MG63 (cell line): ENCODE data around the gene MAP7D1. TPM values are rescaled to one million over a fixed set of nuclear protein-coding genes. Genes with fewer than 3 reads are reported as not detected.
"Not testable (repeated sequence)": the region's sequence is repeated elsewhere in the genome, so short reads cannot be mapped to it uniquely, and the experiment has no call there.

Source experiments
- DNase-seq: peaks from one replicate; pipeline ENCODE4 v3.0.0-alpha.2; 2020
- H3K27me3 ChIP-seq: fragments of 250-450 bp; sonication (Bioruptor Pico); 2 replicates; pipeline ENCODE4 v1.5.1; 2020; ENCODE audit warnings: mild to moderate bottlenecking, moderate library complexity
- H3K36me3 ChIP-seq: fragments of 250-450 bp; sonication (Bioruptor Pico); 2 replicates; pipeline ENCODE4 v1.5.1; 2020; ENCODE audit warnings: mild to moderate bottlenecking, moderate library complexity
- H3K4me3 ChIP-seq: fragments of 250-450 bp; sonication (Bioruptor Pico); 2 replicates; pipeline ENCODE4 v1.5.1; 2020; ENCODE audit warnings: mild to moderate bottlenecking, moderate library complexity
- H3K9me3 ChIP-seq: fragments of 250-450 bp; sonication (Bioruptor Pico); 2 replicates; pipeline ENCODE4 v1.5.1; 2020; ENCODE audit warnings: mild to moderate bottlenecking, moderate library complexity
- total RNA-seq: library from RNA; depleted of rRNA; stranded (reverse); fragments of >200 nt; shearing (Covaris generic); gene quantifications from 2 replicates; pipeline ENCODE4 v1.2.3, GENCODE V29; 2014; ENCODE audit warnings: low replicate concordance

Gene MAP7D1
- total RNA-seq, 1 experiment from 2014 or later = 154 TPM

DNA sequence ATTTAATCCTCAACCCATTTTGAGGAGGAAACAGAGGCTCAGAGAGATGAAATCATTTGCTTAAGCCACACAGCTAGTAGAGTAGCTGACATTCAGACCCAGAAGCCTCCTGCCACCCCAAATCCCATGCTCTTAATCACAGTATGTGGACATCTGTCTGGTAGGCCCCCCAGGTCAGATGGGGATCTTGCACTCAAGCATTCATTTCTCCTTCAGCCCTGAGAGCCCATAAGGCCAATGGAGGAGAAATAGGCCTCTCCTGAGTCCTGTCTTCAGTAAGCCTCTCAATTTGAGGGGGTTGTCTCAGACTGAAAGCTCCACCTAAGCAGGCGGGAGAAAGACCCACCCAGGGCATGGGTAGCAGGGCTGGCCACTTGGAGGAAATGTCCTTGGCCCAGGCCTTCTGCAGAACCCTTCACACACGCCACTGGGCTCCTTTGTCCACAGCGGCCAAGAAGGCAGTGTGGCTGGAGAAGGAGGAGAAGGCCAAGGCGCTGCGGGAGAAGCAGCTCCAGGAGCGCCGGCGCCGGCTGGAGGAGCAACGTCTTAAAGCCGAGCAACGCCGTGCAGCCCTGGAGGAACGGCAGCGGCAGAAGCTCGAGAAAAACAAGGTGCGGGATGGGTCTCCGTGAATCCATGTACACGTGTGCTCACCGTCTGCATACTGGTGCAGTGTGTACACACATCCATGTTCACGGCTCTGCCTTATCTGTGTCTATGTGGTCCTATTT lies 16.2 kb downstream of the MAP7D1 start:
- no peaks in the 10 kb centered on the region for H3K27me3 ChIP-seq
- no peak for DNase-seq
- peaks cover 67% of the 10 kb centered on the region for H3K36me3 ChIP-seq
- no peak overlapping the region for H3K4me3 ChIP-seq
- no peaks in the 10 kb centered on the region for H3K9me3 ChIP-seq

DNA sequence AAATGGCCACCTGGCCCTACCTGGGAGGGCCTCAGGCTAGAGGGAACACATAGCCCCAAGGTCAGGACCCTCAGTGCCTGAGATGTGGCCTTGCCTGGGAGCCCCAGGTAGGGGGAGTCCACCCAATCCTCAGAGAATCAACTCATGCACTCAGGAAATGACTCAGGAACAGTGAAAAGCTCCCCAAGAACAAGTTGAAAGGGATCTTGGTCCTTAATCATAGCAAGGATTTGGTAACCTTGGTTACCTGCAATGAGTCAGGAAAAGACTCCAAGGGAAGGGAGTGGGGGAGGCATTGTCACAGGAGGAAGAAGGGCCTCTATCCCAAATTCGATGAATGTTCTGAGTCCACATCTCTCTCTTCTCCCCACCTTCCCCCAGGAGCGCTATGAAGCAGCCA lies 17.0 kb downstream of the MAP7D1 start:
- Histone ChIP-seq H3K9me3 (no peaks in the 10 kb centered on the region), H3K27me3 (no peaks in the 10 kb centered on the region), H3K36me3 (peaks cover 67% of the 10 kb centered on the region), H3K4me3 (no peak overlapping the region)
- DNase-seq = peak; percentile 23

DNA sequence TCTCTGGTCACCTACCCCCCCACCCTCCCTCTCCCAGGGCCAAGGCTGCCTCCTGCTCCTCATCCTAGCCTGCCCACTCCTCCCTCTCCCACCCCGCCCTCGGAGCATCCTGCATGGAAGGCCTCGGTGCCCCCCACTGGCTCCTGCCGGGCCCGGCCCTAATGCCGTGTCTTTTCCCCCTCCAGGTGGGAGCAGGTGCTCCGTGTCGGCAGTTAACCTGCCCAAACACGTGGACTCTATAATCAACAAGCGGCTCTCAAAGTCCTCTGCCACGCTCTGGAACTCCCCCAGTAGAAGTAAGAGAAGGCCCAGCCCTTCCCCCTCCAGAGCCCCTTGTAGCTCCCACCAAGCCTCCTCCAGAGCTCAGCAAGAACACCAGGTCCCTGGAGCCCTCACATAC lies 18.8 kb downstream of the MAP7D1 start:
- H3K4me3 ChIP-seq = no peak overlapping the region
- no peak for DNase-seq
- H3K9me3 ChIP-seq = no peaks in the 10 kb centered on the region
- peaks cover 73% of the 10 kb centered on the region for H3K36me3 ChIP-seq
- no peaks in the 10 kb centered on the region for H3K27me3 ChIP-seq

DNA sequence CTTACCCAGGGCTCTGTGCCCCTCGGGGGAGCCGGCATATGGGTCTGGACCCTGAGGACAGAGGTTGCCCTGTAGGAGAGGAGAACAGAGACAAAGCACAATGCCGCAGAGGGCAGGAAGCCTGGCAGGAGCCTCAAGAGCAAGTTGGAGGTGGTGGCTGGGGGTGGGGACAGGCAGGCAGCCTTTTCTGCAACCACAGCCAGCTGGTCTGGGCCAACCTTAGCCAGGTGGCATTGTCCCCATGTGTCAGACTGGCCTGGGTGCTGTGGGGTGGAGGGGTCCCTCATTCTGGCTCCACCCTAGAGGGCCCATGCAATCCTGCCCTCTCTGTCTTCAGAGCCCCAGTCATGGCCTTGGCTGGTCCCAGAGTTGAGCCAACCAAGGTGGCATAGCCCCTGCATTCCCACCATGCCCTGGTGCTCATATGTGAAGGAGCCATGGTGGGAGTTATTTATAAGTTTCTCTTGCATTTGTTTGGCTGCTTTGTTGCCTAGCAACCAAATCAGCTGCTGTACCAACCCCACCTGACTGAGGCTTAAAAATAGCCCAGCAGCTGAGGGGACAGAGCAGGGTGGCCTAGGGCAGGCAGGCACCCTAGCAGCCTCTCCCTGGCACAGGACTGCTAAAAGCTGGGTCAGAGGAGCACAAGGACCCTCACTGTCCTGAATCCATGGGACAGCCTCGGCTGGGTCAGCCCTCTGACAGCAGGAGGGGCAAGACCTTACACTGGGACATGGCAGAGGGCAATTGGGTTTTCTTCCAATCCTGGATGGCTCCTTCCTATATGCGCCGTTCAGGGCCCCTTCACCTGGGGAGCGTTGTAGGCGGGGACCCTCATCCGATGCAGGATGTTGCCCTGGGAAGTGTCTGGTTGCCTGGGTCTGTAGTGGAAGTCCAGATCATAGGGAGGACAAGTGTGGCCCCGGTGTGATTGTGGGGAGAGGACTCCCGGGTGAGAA lies 19.5 kb downstream of the MAP7D1 start:
- Histone ChIP-seq H3K4me3 (no peak overlapping the region), H3K9me3 (no peaks in the 10 kb centered on the region), H3K36me3 (peaks cover 78% of the 10 kb centered on the region), H3K27me3 (no peaks in the 10 kb centered on the region)
- DNase-seq = no peak

DNA sequence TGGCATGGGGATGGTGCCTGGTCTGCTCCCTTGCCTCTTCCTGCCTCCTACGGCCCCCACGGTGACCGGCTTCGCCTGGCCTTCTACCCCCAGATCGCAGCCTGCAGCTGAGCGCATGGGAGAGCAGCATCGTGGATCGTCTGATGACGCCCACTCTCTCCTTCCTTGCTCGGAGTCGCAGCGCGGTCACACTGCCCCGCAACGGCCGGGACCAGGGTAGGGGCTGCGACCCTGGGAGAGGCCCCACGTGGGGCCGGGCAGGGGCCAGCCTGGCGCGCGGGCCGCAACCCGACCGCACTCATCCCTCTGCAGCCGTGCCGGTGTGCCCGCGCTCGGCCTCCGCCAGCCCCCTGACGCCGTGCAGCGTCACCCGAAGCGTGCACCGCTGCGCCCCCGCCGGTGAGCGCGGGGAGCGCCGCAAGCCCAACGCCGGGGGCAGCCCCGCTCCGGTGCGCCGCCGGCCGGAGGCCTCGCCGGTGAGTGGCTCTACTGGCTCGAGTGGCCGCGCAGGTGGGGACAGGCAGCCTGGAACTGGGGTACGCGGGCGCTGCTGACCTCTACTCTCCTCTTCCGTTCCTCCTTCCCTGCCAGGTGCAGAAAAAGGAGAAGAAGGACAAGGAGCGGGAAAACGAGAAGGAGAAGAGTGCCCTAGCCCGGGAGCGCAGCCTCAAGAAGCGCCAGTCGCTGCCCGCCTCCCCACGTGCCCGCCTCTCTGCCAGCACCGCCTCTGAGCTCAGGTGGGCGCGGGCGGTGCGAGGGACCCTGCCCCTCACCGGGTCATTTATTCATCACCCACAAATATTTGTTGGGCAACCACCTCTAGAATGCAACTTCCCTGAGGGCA lies 20.4 kb downstream of the MAP7D1 start:
- Histone ChIP-seq H3K4me3 (no peak overlapping the region), H3K36me3 (peaks cover 79% of the 10 kb centered on the region), H3K27me3 (no peaks in the 10 kb centered on the region), H3K9me3 (no peaks in the 10 kb centered on the region)
- DNase-seq = no peak

DNA sequence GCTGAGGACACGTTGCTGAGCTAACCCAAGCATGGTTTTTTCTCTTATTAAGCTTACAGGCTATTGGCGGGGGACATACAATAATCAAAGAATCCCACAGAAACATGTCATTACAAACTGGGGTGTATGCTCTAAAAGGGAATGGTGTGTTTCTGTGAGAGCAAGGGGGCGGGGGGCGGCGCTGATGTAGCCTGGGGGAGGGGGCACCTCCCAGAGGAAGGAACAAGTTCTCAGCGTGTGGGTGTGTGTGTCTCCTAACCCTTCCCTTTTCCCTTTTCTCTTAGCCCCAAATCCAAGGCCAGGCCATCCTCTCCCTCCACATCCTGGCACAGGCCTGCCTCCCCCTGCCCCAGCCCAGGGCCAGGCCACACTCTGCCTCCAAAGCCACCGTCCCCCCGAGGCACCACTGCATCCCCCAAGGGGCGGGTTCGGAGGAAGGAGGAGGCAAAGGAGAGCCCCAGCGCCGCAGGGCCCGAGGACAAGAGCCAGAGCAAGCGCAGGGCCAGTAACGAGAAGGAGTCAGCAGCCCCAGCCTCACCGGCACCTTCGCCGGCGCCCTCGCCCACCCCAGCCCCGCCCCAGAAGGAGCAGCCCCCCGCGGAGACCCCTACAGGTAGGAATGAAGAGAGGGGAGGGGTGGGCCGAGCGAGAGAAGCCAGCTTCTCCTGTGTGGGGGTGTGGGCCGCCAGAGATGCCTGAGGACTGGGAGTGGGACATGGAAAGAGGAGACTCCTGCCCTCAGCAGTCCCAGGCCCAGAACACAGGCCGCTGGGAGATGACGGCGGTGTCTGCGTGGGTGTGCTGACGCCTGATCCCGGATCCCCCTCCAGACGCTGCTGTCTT lies 21.9 kb downstream of the MAP7D1 start:
- Histone ChIP-seq H3K4me3 (no peak overlapping the region), H3K9me3 (no peaks in the 10 kb centered on the region), H3K27me3 (no peaks in the 10 kb centered on the region), H3K36me3 (peaks cover 71% of the 10 kb centered on the region)
- DNase-seq = no peak

DNA sequence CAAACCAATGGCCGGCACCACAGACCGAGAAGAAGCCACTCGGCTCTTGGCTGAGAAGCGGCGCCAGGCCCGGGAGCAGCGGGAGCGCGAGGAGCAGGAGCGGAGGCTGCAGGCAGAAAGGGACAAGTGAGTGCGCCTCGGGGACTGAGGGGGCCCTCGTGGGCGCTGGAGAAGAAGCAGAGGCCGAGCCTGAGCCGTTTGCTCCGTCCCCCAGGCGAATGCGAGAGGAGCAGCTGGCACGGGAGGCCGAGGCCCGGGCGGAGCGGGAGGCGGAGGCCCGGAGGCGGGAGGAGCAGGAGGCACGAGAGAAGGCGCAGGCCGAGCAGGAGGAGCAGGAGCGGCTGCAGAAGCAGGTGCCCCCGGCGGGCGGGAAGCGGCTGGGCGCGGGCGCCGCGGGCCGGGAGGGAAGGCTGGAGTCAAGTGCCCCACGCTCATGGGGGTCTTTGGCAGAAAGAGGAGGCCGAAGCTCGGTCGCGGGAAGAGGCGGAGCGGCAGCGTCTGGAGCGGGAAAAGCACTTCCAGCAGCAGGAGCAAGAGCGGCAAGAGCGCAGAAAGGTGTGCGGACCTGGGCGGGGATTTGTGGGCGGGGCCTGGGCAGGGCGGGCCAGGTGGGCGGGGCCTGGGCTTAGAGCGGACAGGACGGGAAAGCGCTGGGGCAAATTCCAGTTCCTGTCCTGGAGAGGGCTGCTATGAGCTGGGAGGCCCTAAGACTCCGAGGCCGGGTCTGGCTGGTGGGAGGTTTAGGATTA lies 22.7 kb downstream of the MAP7D1 start:
- Histone ChIP-seq H3K4me3 (no peak overlapping the region), H3K36me3 (peaks cover 65% of the 10 kb centered on the region), H3K27me3 (no peaks in the 10 kb centered on the region), H3K9me3 (no peaks in the 10 kb centered on the region)
- no peak for DNase-seq

DNA sequence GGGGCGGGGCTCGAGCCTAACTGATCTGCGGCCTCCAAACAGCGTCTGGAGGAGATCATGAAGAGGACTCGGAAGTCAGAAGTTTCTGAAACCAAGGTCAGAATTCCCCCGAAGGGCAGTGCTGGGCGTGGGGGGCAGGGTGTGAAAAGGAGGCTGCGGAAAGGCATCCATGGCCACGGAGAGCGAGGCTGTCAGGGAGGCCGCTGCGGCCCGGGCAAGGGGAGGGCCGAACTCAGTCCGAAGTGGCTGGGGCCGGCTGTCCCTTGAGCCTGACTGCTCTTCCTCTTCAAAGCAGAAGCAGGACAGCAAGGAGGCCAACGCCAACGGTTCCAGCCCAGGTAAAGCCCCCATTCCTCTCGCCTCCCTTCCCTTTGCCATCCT lies 23.2 kb downstream of the MAP7D1 start:
- no peaks in the 10 kb centered on the region for H3K9me3 ChIP-seq
- no peaks in the 10 kb centered on the region for H3K27me3 ChIP-seq
- H3K4me3 ChIP-seq = no peak overlapping the region
- peaks cover 59% of the 10 kb centered on the region for H3K36me3 ChIP-seq
- no peak for DNase-seq

DNA sequence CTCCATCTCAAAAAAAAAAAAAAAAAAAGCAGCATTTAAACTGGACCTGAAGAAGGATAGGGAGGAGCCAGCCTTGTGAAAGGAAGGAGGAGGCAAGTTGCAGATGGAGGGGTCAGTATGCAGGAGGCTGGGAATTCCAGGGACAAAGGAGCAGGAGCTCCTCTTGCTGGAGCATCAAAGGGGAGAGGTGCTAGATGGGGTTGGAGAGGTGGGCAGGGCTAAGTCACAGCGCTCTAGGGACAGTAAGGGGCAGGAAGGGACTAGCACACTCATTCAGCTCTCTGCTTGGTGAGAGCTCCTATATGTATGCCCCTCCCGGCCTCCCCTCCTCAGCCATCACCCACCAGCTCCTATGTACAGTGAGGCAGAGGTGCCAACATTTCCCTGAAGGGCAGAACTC lies 26.8 kb downstream of the MAP7D1 start:
- Histone ChIP-seq H3K27me3 (no peaks in the 10 kb centered on the region), H3K4me3 (no peak overlapping the region), H3K36me3 (peaks cover 34% of the 10 kb centered on the region), H3K9me3 (no peaks in the 10 kb centered on the region)
- no peak for DNase-seq

DNA sequence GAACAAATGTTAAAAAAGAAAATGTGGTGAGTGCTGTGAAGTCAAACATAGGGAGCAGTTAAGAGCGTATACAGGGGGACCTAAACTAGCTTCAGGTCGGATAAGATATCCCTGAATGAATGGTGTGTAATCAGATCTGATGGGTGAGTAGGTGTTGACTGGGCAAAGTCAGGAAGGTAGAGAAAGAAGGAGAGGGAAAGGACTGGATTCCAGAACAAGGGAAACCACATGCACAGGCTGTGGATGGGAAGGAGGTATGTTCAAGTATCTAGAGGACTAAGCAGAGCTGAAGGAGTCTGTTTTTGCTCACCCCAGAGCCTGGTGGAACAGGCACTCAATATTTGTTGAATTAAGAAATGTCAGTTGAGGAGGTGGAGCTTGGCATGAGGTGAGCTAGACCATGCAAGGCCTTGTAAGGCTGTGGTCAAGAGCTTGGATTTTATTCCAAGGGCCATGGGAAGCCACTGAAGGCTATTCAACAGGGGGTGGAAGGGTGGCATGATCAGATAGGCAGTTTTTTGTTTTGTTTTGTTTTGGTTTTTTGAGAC lies 27.4 kb downstream of the MAP7D1 start:
- Histone ChIP-seq H3K9me3 (no peaks in the 10 kb centered on the region), H3K4me3 (no peak overlapping the region), H3K27me3 (no peaks in the 10 kb centered on the region), H3K36me3 (peaks cover 31% of the 10 kb centered on the region)
- no peak for DNase-seq

DNA sequence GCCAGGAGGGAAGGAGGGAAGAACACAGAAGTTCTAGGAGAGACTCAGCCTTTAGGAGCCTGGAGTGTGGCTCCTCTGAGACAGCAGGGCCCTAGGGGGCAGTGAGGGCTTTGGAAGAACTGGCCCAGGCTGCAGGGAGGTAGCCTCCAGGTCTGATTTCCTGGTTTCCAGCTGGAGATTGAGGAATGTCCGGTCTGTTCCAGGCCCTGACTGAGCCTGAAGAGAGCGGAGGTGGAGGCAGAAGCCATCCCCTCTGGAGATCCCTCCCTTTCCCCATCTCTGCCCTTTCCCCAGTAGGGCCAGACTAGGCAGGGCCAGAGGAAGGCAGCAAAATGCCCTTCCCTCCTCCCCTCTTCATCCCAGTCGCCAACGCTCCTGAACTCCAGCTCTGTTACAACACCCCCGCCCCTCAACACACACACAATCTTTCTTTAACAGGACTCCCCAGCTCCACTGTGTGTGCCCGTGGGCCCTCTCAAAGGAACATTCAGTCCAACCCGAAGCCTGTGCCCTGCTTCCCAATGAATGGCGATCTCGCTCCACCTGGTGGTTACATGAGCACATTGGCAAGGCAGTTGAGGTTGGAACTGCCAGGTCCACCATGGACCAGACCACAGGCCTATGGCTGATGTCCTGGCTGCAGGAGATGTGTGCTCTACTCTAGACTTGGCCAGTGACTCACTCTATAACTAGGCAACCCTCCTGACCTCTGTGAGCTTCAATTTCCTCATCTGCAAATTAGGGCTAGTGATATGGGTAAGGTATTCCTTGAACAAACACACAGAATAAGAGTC lies 32.0 kb downstream of the MAP7D1 start:
- no peaks in the 10 kb centered on the region for H3K9me3 ChIP-seq
- H3K36me3 ChIP-seq = no peaks in the 10 kb centered on the region; the same call in 1 of the 2 replicates
- DNase-seq = peak; percentile 88
- H3K4me3 ChIP-seq = no peak overlapping the region
- no peaks in the 10 kb centered on the region for H3K27me3 ChIP-seq

DNA sequence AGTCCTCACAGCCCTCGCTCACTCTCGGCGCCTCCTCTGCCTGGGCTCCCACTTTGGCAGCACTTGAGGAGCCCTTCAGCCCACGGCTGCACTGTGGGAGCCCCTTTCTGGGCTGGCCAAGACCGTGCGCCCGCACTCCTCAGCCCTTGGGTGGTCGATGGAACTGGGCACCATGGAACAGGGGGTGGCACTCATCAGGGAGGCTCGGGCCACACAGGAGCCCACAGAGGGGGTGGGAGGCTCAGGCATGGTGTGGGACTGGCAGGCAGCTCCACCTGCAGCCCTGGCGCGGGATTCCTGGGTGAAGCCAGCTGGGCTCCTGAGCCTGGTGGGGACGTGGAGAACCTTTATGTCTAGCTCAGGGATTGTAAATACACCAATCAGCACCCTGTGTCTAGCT lies 40.8 kb downstream of the MAP7D1 start:
- H3K9me3 ChIP-seq, H3K27me3 ChIP-seq, H3K4me3 ChIP-seq, DNase-seq, H3K36me3 ChIP-seq: not testable (repeated sequence)

DNA sequence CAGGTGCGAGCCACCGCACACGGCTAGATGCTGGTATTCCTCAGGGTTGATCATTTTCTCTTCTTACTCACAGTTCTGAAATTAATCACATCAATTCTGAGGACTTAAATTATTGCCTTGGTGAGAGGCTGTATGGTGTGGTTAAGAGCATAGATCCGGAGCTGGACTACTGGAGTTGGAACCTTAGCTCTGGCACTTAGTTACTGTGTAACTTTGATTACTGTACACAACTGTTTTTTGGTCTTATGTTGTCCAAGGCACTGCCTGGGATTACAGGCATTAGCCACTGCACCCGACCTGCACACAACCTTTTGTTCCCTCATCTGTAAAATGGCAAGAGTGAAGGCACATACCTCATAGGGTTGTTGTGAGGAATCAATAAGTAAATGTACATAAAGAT lies 42.7 kb downstream of the MAP7D1 start:
- DNase-seq = no peak
- Histone ChIP-seq H3K27me3 (no peaks in the 10 kb centered on the region), H3K9me3 (no peaks in the 10 kb centered on the region), H3K4me3 (no peak overlapping the region), H3K36me3 (no peaks in the 10 kb centered on the region)

DNA sequence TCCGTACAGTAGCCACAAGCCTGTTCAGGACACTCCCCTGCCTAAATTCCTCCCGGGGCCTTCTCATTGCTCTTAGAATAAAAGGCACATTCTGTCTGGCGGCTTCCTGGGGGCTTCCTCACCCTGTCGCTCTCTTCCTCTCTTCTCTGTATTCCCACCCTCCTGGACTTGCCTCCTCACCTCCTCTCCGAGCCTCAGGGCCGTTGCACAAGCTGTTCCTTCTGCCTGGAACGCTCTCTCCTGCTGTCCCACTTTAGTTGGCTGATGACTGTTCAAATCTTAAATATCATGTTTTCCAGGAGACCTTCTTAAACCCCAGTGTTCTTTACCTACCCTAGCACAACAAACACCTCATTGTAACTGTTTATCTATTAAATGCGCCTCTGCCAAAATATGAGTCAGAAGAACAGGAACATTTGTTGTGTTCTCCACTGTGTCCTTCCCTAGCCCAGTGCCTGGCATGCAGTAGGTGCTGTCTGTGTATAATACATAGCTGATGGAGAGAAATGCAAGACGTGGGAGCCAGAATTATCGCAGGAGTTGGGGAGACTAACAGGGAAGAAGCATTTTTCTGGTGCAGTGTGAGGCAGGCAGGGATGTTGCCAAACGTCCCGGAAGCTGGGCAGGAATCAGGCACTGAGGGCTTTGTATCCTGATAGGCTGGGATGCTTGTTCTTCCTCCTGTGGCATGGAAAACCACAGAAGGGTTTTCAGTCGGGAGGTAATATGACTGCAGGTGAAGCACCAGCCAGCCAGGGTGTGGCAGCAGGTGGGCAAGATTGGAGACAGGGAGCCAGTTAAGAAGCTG lies 44.2 kb downstream of the MAP7D1 start:
- no peaks in the 10 kb centered on the region for H3K36me3 ChIP-seq
- H3K9me3 ChIP-seq = no peaks in the 10 kb centered on the region
- no peaks in the 10 kb centered on the region for H3K27me3 ChIP-seq
- peak; percentile 61 for DNase-seq
- H3K4me3 ChIP-seq = no peak overlapping the region
